Measurements from ENCODE around the gene INPP4A.

The INPP4A gene

GRCh38 chr2:98507461-98507860, 62.8 kb downstream of the INPP4A start:
- Histone ChIP-seq H3K27ac (ENCODE audit: extremely low read depth, low read depth, low read length) (no peak overlapping the region), H3K9me3 (ENCODE audit: control insufficient read depth, insufficient read depth, low read depth, low read length) (no peaks in the 10 kb centered on the region), H3K4me1 (ENCODE audit: control insufficient read depth, insufficient read depth, low read length) (peaks cover 17% of the 10 kb centered on the region), H3K36me3 (ENCODE audit: control insufficient read depth in 2 of 2, insufficient read depth in 1 of 2, low read length in 2 of 2) (no peaks in the 10 kb centered on the region), H3K4me3 (ENCODE audit: low read depth, low read length) (no peak overlapping the region)
- POLR2A ChIA-PET = interaction anchor here (0.6 kb wide), 1 partner anchor 67 kb away, joined by 3 read pairs; no protein-coding TSS in a partner anchor
- CTCF ChIA-PET = interaction anchor here (0.6 kb wide), 1 partner anchor 83 kb away, joined by 4 read pairs; no protein-coding TSS in a partner anchor
- TF ChIP-seq GLIS1 (tag by site-specific recombination; IDR thresholded peaks at IDR 0.05) (no peak), TCF7L2 (IDR thresholded peaks at IDR 0.05; ENCODE audit: borderline replicate concordance, low read depth, low read length) (no peak)

GRCh38 chr2:98507891-98508708, 63.4 kb downstream of the INPP4A start:
- POLR2A ChIA-PET = interaction anchor here (0.6 kb wide), 1 partner anchor 68 kb away, joined by 3 read pairs; no protein-coding TSS in a partner anchor
- H3K36me3 ChIP-seq (ENCODE audit: control insufficient read depth in 2 of 2, insufficient read depth in 1 of 2, low read length in 2 of 2) = no peaks in the 10 kb centered on the region
- no peaks in the 10 kb centered on the region for H3K9me3 ChIP-seq (ENCODE audit: control insufficient read depth, insufficient read depth, low read depth, low read length)
- H3K4me1 ChIP-seq (ENCODE audit: control insufficient read depth, insufficient read depth, low read length) = peaks cover 17% of the 10 kb centered on the region
- H3K27ac ChIP-seq (ENCODE audit: extremely low read depth, low read depth, low read length) = no peak overlapping the region
- TF ChIP-seq ZNF121 (tag by site-specific recombination; IDR thresholded peaks at IDR 0.05) (no peak), ZNF10 (tag by site-specific recombination; IDR thresholded peaks at IDR 0.05) (no peak), PRDM4 (tag by site-specific recombination; IDR thresholded peaks at IDR 0.05) (no peak), SP7 (tag by site-specific recombination; IDR thresholded peaks at IDR 0.05) (no peak), ZNF785 (tag by site-specific recombination; IDR thresholded peaks at IDR 0.05) (no peak), KLF8 (tag by site-specific recombination; IDR thresholded peaks at IDR 0.05) (no peak), HOXD13 (CRISPR knock-in tag; IDR thresholded peaks at IDR 0.05; ENCODE audit: borderline replicate concordance) (no peak), ZNF626 (tag by site-specific recombination; IDR thresholded peaks at IDR 0.05) (no peak), PRDM10 (tag by site-specific recombination; IDR thresholded peaks at IDR 0.05) (no peak), ZNF311 (tag by site-specific recombination; IDR thresholded peaks at IDR 0.05; ENCODE audit: borderline replicate concordance) (no peak), ZNF280C (tag by site-specific recombination; IDR thresholded peaks at IDR 0.05) (no peak), ZNF248 (tag by site-specific recombination; IDR thresholded peaks at IDR 0.05) (no peak), ZNF24 (tag by site-specific recombination; IDR thresholded peaks at IDR 0.05) (no peak), SP3 (tag by site-specific recombination; IDR thresholded peaks at IDR 0.05) (no peak), KLF7 (tag by site-specific recombination; IDR thresholded peaks at IDR 0.05; ENCODE audit: borderline replicate concordance) (no peak), ZFP41 (tag by site-specific recombination; IDR thresholded peaks at IDR 0.05; ENCODE audit: borderline replicate concordance) (no peak), ZNF366 (tag by site-specific recombination; conservative IDR thresholded peaks at IDR 0.05) (no peak), ZNF155 (tag by site-specific recombination; IDR thresholded peaks at IDR 0.05) (no peak)
- CTCF ChIA-PET = no interaction called here
- no peak overlapping the region for H3K4me3 ChIP-seq (ENCODE audit: low read depth, low read length)

All from HEK293 (cell line).